PFSK-1 (cell line): ENCODE measurements around the gene FBLN5.

ENCODE experiments used
- POLR2AphosphoS5 ChIP-seq: IDR thresholded peaks from 2 replicates; pipeline ENCODE4 v1.6.1; 2012; ENCODE audit warnings: low read depth, mild to moderate bottlenecking, control low read depth, low read length, moderate library complexity
- REST ChIP-seq, 2 experiments: IDR thresholded peaks; 2 replicates each; pipeline versions ENCODE4 v1.6.1 to v1.8.0; 2011 to 2012; ENCODE audit warnings: low read depth in 2 of 2, low read length in 2 of 2, control low read depth in 1 of 2, inconsistent platforms in 1 of 2, mild to moderate bottlenecking in 1 of 2, moderate library complexity in 1 of 2; ENCODE audit not compliant: insufficient read depth in 1 of 2
- SIN3A ChIP-seq: IDR thresholded peaks from 2 replicates; pipeline ENCODE4 v1.6.1; 2012; ENCODE audit warnings: mild to moderate bottlenecking, low read length, moderate library complexity, borderline replicate concordance; ENCODE audit not compliant: insufficient read depth
- TAF1 ChIP-seq: IDR thresholded peaks from 2 replicates; pipeline ENCODE4 v1.6.1; 2012; ENCODE audit warnings: low read length, control low read depth, borderline replicate concordance; ENCODE audit not compliant: insufficient read depth

- TF ChIP-seq POLR2AphosphoS5 (no peak), SIN3A (no peak), TAF1 (no peak), REST (IDR thresholded peaks at IDR 0.05; ENCODE audit: insufficient read depth in 1 of 2, low read depth in 2 of 2, low read length in 2 of 2) (no peak)
These were observed 4.5 kb downstream of the FBLN5 start for GRCh38 chr14:91942946-91943345.
